ENCODE measurements around the gene ULK4.

GRCh38 chr3:41583014-41583413 lies 378.9 kb downstream of the ULK4 start:
- no peak for TF ChIP-seq CTCF (IDR thresholded peaks at IDR 0.05)
- TF ChIP-seq POLR2A (IDR thresholded peaks at IDR 0.05): no peak

All from lower leg skin (tissue), 3 donors.